OCI-LY3 (cell line): ENCODE data around the gene SIGLEC7.

Experiments
- H2AFZ ChIP-seq: fragments of 200-600, 300-600 bp; shearing (Covaris generic); 2 replicates; pipeline ENCODE4 v1.6.0; 2014; ENCODE audit warnings: antibody characterized with exemption, low read depth, low read length
- H3K27ac ChIP-seq: fragments of 200-600, 300-600 bp; sonication (generic); 2 replicates; pipeline ENCODE4 v1.5.1; 2014; ENCODE audit warnings: mild to moderate bottlenecking, low read length, moderate library complexity, mixed read lengths
- H3K27me3 ChIP-seq: fragments of 200-600, 300-600 bp; sonication (generic); 2 replicates; pipeline ENCODE4 v1.6.1; 2014; ENCODE audit warnings: low read depth, low read length, mixed read lengths
- H3K36me3 ChIP-seq: fragments of 200-600, 300-600 bp; sonication (generic); replicated peaks from 2 replicates; pipeline ENCODE3; 2014; ENCODE audit warnings: low read depth, low read length, mixed read lengths
- H3K4me1 ChIP-seq: fragments of 300-600, 200-600 bp; sonication (generic); 2 replicates; pipeline ENCODE4 v1.6.1; 2014; ENCODE audit warnings: low read length, mixed read lengths
- H3K4me2 ChIP-seq: fragments of 200-600, 300-600 bp; sonication (generic); 2 replicates; pipeline ENCODE4 v1.6.1; 2014; ENCODE audit warnings: low read length, mixed read lengths
- H3K4me3 ChIP-seq: fragments of 300-600, 200-600 bp; sonication (generic); 2 replicates; pipeline ENCODE4 v1.5.1; 2014; ENCODE audit warnings: antibody characterized with exemption, mild to moderate bottlenecking, low read length, moderate library complexity
- H3K79me2 ChIP-seq: fragments of 300-600, 200-600 bp; shearing (Covaris generic); 2 replicates; pipeline ENCODE4 v1.6.1; 2014; ENCODE audit warnings: mild to moderate bottlenecking, low read length, mixed read lengths
- H3K9ac ChIP-seq: fragments of 300-600, 200-600 bp; shearing (Covaris generic); 2 replicates; pipeline ENCODE4 v1.6.0; 2014; ENCODE audit warnings: mild to moderate bottlenecking, low read length, moderate library complexity
- H3K9me3 ChIP-seq: fragments of 200-600, 300-600 bp; shearing (Covaris generic); 2 replicates; pipeline ENCODE4 v1.6.1; 2014; ENCODE audit warnings: low read length, mixed read lengths; ENCODE audit not compliant: insufficient read depth
- H4K20me1 ChIP-seq: fragments of 200-600, 300-600 bp; sonication (generic); 2 replicates; pipeline ENCODE4 v1.6.1; 2016; ENCODE audit warnings: low read length, mixed read lengths; ENCODE audit not compliant: insufficient read depth
- CTCF ChIP-seq: fragments of 200-600, 300-600 bp; sonication (generic); IDR thresholded peaks from 2 replicates; pipeline ENCODE4 v1.5.1; 2014; ENCODE audit warnings: antibody characterized with exemption, low read length, low read depth
- EZH2phosphoT487 ChIP-seq: fragments of 200-600 bp; shearing (Covaris generic); IDR thresholded peaks from 2 replicates; pipeline ENCODE4 v1.6.1; 2018; ENCODE audit warnings: antibody characterized with exemption, mixed run types, low read depth

Gene SIGLEC7

GRCh38 chr19:51200071-51200666 lies 58.1 kb downstream of the SIGLEC7 start:
- H3K9ac ChIP-seq, result no peak overlapping the region
- no peak overlapping the region for H2AFZ ChIP-seq
- H3K27me3 ChIP-seq, result peaks cover 36% of the 10 kb centered on the region
- no peak overlapping the region for H3K4me2 ChIP-seq
- no peak overlapping the region for H3K27ac ChIP-seq
- H3K9me3 ChIP-seq, result no peaks in the 10 kb centered on the region
- H3K36me3 ChIP-seq, result no peaks in the 10 kb centered on the region
- H3K4me1 ChIP-seq, result no peaks in the 10 kb centered on the region
- TF ChIP-seq CTCF, result no peak
- no peak for TF ChIP-seq EZH2phosphoT487
- H3K79me2 ChIP-seq, result no peaks in the 10 kb centered on the region
- no peaks in the 10 kb centered on the region for H4K20me1 ChIP-seq
- no peak overlapping the region for H3K4me3 ChIP-seq

GRCh38 chr19:51201712-51202111 lies 59.6 kb downstream of the SIGLEC7 start:
- Histone ChIP-seq H3K27me3 (peaks cover 43% of the 10 kb centered on the region), H3K9me3 (no peaks in the 10 kb centered on the region), H3K27ac (no peak overlapping the region), H3K4me2 (no peak overlapping the region), H3K4me3 (no peak overlapping the region), H3K4me1 (no peaks in the 10 kb centered on the region), H3K9ac (no peak overlapping the region), H4K20me1 (no peaks in the 10 kb centered on the region), H2AFZ (no peak overlapping the region), H3K36me3 (no peaks in the 10 kb centered on the region), H3K79me2 (no peaks in the 10 kb centered on the region)
- TF ChIP-seq CTCF, result no peak
- TF ChIP-seq EZH2phosphoT487, result no peak
